GM23338 (cell line): ENCODE results near the gene SNRNP48.

Experiments used
- CREB1 ChIP-seq: fragments of 250-450 bp; sonication (Bioruptor Pico); IDR thresholded peaks from 2 replicates; pipeline ENCODE4 v1.5.0; 2020; ENCODE audit warnings: low read depth, mild to moderate bottlenecking, moderate library complexity
- ETS1 ChIP-seq: IDR thresholded peaks from 2 replicates; pipeline ENCODE4 v1.6.1; 2016; ENCODE audit warnings: antibody characterized with exemption
- EZH2 ChIP-seq: fragments of 200-600 bp; sonication (generic); IDR thresholded peaks from one replicate; pipeline ENCODE4 v1.8.0; 2017; ENCODE audit warnings: antibody characterized with exemption, mild to moderate bottlenecking, low read depth; ENCODE audit not compliant: unreplicated experiment
- EZH2phosphoT487 ChIP-seq: fragments of 200-600 bp; sonication (generic); IDR thresholded peaks from one replicate; pipeline ENCODE4 v1.8.1; 2018; ENCODE audit warnings: antibody characterized with exemption; ENCODE audit not compliant: unreplicated experiment
- JUNB ChIP-seq: IDR thresholded peaks from one replicate; pipeline ENCODE4 v1.6.1; 2016; ENCODE audit warnings: antibody characterized with exemption; ENCODE audit not compliant: unreplicated experiment
- NANOG ChIP-seq: IDR thresholded peaks from 2 replicates; pipeline ENCODE4 v1.6.1; 2016; ENCODE audit warnings: antibody characterized with exemption, borderline replicate concordance
- POLR2AphosphoS5 ChIP-seq: IDR thresholded peaks from 2 replicates; pipeline ENCODE4 v1.6.1; 2016; ENCODE audit warnings: antibody characterized with exemption, low read depth
- STAT1 ChIP-seq: IDR thresholded peaks from one replicate; pipeline ENCODE4 v1.6.1; 2016; ENCODE audit warnings: antibody characterized with exemption; ENCODE audit not compliant: unreplicated experiment
- ZNF114 ChIP-seq: fragments of 250-450 bp; sonication (Bioruptor Pico); IDR thresholded peaks from 2 replicates; pipeline ENCODE4 v1.5.0; 2020; ENCODE audit warnings: mild to moderate bottlenecking, moderate library complexity
- ZNF331 ChIP-seq: fragments of 250-450 bp; sonication (Bioruptor Pico); IDR thresholded peaks from 2 replicates; pipeline ENCODE4 v1.5.0; 2020; ENCODE audit warnings: low read depth, mild to moderate bottlenecking, moderate library complexity
- TF ChIP-seq, protein P1 (sequence below): IDR thresholded peaks from one replicate; pipeline ENCODE4 v1.6.1; 2018; ENCODE audit warnings: antibody characterized with exemption; ENCODE audit not compliant: unreplicated experiment
- TF ChIP-seq, protein P2 (sequence below), 2 experiments: fragments of 200-600 bp in 1 of 2; sonication (generic) in 1 of 2; conservative IDR thresholded peaks; 2 replicates each; pipeline versions ENCODE4 v1.5.1 to v1.6.1; 2016 to 2017; ENCODE audit warnings: antibody characterized with exemption in 2 of 2, low read depth in 2 of 2, mild to moderate bottlenecking in 2 of 2, moderate library complexity in 1 of 2
- TF ChIP-seq, protein P3 (sequence below): fragments of 250-450 bp; sonication (Bioruptor Pico); IDR thresholded peaks from 2 replicates; pipeline ENCODE4 v1.5.0; 2020; ENCODE audit warnings: mild to moderate bottlenecking, moderate library complexity

- TF ChIP-seq, protein P1, sequence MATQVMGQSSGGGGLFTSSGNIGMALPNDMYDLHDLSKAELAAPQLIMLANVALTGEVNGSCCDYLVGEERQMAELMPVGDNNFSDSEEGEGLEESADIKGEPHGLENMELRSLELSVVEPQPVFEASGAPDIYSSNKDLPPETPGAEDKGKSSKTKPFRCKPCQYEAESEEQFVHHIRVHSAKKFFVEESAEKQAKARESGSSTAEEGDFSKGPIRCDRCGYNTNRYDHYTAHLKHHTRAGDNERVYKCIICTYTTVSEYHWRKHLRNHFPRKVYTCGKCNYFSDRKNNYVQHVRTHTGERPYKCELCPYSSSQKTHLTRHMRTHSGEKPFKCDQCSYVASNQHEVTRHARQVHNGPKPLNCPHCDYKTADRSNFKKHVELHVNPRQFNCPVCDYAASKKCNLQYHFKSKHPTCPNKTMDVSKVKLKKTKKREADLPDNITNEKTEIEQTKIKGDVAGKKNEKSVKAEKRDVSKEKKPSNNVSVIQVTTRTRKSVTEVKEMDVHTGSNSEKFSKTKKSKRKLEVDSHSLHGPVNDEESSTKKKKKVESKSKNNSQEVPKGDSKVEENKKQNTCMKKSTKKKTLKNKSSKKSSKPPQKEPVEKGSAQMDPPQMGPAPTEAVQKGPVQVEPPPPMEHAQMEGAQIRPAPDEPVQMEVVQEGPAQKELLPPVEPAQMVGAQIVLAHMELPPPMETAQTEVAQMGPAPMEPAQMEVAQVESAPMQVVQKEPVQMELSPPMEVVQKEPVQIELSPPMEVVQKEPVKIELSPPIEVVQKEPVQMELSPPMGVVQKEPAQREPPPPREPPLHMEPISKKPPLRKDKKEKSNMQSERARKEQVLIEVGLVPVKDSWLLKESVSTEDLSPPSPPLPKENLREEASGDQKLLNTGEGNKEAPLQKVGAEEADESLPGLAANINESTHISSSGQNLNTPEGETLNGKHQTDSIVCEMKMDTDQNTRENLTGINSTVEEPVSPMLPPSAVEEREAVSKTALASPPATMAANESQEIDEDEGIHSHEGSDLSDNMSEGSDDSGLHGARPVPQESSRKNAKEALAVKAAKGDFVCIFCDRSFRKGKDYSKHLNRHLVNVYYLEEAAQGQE = no peak
- TF ChIP-seq EZH2 (no peak), EZH2phosphoT487 (no peak), STAT1 (no peak), CREB1 (CRISPR knock-in tag) (no peak), POLR2AphosphoS5 (no peak), NANOG (no peak), ETS1 (no peak), JUNB (no peak), ZNF114 (CRISPR knock-in tag) (no peak), ZNF331 (CRISPR knock-in tag) (no peak)
- TF ChIP-seq, protein P2, sequence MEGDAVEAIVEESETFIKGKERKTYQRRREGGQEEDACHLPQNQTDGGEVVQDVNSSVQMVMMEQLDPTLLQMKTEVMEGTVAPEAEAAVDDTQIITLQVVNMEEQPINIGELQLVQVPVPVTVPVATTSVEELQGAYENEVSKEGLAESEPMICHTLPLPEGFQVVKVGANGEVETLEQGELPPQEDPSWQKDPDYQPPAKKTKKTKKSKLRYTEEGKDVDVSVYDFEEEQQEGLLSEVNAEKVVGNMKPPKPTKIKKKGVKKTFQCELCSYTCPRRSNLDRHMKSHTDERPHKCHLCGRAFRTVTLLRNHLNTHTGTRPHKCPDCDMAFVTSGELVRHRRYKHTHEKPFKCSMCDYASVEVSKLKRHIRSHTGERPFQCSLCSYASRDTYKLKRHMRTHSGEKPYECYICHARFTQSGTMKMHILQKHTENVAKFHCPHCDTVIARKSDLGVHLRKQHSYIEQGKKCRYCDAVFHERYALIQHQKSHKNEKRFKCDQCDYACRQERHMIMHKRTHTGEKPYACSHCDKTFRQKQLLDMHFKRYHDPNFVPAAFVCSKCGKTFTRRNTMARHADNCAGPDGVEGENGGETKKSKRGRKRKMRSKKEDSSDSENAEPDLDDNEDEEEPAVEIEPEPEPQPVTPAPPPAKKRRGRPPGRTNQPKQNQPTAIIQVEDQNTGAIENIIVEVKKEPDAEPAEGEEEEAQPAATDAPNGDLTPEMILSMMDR (conservative IDR thresholded peaks at IDR 0.05; ENCODE audit: low read depth in 2 of 2) = no peak
- TF ChIP-seq, protein P3, sequence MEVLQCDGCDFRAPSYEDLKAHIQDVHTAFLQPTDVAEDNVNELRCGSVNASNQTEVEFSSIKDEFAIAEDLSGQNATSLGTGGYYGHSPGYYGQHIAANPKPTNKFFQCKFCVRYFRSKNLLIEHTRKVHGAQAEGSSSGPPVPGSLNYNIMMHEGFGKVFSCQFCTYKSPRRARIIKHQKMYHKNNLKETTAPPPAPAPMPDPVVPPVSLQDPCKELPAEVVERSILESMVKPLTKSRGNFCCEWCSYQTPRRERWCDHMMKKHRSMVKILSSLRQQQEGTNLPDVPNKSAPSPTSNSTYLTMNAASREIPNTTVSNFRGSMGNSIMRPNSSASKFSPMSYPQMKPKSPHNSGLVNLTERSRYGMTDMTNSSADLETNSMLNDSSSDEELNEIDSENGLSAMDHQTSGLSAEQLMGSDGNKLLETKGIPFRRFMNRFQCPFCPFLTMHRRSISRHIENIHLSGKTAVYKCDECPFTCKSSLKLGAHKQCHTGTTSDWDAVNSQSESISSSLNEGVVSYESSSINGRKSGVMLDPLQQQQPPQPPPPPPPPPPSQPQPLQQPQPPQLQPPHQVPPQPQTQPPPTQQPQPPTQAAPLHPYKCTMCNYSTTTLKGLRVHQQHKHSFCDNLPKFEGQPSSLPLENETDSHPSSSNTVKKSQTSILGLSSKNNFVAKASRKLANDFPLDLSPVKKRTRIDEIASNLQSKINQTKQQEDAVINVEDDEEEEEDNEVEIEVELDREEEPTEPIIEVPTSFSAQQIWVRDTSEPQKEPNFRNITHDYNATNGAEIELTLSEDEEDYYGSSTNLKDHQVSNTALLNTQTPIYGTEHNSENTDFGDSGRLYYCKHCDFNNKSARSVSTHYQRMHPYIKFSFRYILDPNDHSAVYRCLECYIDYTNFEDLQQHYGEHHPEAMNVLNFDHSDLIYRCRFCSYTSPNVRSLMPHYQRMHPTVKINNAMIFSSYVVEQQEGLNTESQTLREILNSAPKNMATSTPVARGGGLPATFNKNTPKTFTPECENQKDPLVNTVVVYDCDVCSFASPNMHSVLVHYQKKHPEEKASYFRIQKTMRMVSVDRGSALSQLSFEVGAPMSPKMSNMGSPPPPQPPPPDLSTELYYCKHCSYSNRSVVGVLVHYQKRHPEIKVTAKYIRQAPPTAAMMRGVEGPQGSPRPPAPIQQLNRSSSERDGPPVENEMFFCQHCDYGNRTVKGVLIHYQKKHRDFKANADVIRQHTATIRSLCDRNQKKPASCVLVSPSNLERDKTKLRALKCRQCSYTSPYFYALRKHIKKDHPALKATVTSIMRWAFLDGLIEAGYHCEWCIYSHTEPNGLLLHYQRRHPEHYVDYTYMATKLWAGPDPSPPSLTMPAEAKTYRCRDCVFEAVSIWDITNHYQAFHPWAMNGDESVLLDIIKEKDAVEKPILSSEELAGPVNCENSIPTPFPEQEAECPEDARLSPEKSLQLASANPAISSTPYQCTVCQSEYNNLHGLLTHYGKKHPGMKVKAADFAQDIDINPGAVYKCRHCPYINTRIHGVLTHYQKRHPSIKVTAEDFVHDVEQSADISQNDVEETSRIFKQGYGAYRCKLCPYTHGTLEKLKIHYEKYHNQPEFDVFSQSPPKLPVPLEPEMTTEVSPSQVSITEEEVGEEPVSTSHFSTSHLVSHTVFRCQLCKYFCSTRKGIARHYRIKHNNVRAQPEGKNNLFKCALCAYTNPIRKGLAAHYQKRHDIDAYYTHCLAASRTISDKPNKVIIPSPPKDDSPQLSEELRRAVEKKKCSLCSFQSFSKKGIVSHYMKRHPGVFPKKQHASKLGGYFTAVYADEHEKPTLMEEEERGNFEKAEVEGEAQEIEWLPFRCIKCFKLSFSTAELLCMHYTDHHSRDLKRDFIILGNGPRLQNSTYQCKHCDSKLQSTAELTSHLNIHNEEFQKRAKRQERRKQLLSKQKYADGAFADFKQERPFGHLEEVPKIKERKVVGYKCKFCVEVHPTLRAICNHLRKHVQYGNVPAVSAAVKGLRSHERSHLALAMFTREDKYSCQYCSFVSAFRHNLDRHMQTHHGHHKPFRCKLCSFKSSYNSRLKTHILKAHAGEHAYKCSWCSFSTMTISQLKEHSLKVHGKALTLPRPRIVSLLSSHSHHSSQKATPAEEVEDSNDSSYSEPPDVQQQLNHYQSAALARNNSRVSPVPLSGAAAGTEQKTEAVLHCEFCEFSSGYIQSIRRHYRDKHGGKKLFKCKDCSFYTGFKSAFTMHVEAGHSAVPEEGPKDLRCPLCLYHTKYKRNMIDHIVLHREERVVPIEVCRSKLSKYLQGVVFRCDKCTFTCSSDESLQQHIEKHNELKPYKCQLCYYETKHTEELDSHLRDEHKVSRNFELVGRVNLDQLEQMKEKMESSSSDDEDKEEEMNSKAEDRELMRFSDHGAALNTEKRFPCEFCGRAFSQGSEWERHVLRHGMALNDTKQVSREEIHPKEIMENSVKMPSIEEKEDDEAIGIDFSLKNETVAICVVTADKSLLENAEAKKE (CRISPR knock-in tag) = no peak
These were observed 71.4 kb downstream of the SNRNP48 start for GRCh38 chr6:7661364-7661763.
